Stimulated activated CD8-positive, alpha-beta memory T cell treated with anti-CD3 and anti-CD28 coated beads, Interleukin-7, amount 100 ng/mL, for 4 hours (primary cell): ENCODE data around the gene MDM2.
"Not testable (repeated sequence)": the region's sequence is repeated elsewhere in the genome, so short reads cannot be mapped to it uniquely, and the experiment has no call there.

ENCODE experiments used
- DNase-seq, 2 donors: peaks; one replicate each; pipeline ENCODE4 v3.0.0-alpha.2; 2020; ENCODE audit warnings: low read depth in 2 of 2

The MDM2 gene

DNA sequence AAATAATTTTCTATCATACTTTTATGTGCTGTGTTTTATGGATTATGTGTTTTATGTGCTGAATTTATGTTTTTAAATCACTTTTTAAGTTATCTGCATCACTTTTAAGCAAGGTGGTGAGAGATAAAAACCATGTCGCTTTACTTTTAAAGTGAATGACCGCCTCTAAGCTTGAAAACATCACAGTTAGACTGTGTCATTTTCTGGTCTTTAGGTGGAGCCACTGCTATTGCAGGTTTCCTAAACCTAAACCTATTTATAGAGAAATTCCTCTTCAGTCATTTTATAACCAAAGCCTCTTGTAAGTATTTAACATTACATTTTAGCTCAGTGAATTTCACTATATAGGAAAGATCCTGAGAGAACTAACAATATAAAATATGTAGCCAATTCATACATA is 21.0 kb upstream of the MDM2 start:
- DNase-seq = no peak

DNA sequence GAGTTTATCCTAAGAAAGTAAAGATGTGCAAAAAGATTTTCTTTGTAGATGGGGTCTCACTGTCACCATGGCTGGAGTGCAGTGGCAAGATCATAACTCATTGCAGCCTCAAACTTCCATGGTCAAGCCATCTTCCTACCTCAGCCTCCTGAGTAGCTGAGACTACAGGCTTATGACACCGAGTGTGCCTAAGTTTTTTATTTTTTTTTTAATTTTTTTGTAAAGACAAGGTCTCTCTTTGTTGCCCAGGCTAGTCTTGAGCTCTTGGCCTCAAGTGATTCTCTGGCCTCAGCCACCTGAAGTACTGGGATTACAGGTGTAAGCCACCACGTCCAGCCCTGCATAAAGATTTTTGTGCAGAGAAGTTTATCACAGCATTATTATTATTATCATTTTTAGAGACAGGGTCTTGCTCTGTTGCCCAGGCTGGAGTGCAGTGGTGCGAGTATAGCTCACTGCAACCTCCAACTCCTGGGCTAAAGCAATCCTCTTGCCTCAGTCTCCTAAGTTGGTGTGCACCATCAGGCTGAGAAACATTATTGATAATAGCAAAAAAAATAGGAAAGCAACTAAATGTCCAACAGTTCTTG is 19.3 kb upstream of the MDM2 start:
- no peak for DNase-seq

DNA sequence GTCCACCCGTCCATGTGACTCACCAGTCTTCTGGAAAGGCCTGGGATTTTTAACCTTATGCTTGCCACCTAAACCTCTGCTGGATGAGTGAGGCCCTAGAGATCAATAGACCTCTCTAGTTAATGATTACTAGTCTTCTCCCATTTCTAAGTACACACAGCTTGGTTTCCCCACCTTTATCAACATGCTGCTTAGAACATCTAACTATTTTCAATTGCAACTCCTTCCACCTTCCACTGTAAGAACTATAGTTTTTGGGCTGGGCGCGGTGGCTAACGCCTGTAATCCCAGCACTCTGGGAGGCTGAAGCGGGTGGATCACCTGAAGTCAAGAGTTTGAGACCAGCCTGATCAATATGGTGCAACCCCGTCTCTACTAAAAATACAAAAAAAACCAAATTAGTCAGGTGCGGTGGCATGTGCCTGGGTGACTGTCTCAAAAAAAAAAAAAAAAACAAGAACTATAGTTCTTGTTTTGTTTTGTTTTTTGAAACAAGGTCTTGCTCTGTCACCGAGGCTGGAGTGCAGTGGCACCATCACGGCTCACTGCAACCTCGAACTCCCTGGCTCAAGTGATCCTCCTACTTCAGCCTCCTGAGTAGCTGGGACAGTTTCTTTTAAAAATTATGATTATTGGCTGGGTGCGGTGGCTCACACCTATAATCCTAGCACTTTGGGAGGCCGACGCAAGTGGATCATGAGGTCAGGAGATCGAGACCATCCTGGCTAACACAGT is 18.7 kb upstream of the MDM2 start:
- DNase-seq = no peak

DNA sequence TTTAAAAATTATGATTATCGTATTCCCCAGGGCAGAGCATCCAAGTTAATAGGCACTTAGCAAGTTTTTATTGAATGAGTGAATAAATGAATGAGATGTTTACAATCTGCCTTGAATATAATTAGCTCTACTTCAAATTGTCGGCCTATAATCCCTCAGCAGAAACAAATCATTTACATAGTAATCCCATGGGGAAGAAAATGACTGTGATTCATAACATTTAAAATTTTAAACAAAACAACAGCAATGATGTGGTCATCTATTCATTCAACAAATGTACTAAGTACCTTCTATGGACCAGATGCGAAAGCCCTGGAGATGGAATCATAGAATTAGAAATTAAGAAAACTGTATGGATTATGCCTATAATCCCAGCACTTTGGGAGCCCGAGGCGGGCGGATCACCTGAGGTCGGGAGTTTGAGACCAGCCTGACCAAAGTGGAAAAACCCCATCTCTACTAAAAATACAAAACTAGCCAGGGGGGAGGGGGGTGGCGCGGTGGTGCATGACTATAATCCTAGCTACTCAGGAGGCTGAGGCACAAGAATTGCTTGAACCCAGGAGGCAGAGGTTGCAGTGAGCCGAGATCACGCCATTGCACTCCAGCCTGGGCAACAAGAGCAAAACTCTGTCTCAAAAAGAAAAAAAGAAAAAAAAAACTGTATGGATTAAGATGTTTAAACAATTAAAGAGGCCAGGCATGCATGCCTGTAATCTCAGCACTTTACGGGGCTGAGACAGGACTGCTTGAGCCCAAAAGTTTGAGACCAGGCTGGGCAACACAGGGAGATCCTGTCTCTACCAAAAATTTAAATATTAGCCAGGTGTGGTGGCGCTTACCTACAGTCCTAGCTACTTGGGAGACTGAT is 17.7 kb upstream of the MDM2 start:
- no peak for DNase-seq

DNA sequence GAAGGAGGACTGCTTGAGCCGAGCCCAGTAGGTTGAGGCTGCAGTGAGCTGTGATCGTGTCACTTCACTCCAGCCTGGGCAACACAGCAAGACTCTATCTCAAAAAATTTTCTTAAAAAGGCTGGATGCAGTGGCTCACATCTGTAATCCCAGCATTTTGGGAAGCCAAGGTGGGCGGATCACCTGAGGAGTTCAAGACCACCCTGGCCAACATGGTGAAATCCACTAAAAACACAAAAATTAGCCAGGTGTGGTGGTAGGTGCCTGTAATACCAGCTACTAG is 17.1 kb upstream of the MDM2 start:
- no peak for DNase-seq

DNA sequence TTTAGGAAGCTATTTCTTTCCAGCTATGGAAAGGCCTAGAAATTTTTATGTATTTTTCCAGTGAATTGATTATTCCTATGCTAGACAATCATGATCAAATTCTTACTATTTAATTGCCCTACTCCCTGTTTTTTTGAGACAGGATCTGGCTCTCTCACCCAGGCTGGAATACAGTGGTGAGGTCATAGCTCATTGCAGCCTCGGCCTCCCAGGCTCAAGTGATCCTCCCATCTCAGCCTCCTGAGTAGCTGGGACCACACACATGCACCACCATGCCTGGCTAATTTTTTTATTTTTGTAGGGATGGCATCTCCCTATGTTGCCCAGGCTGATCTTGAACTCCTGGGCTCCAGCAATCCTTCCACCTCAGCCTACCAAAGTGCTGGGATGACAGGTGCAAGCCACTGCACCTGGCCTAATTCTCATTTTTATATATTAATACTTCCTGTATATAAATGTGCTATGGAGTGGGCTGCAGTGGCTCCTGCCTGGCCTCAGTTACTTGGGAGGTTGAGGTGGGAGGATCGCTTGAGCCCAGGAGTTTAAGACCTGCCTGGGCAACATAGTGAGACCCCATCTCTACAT is 16.0 kb upstream of the MDM2 start:
- DNase-seq = no peak

DNA sequence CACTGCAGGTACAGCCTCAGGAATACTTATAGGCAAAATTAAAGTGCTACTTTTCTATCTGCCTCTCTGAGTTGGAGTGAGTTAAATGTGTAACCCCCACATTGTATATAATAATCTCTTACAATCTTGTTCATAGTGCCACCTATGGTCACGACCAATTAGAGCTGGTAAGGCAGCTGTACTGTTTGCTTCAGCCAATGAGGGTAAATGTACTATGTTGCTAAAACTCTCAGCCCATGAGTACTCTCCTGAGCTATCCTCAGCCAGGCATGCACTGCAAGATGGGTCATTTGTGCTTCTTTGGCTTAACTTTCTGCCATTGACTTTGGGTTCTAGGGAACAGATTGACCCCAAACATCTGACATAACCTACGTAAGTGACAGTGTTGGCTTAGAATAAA is 15.0 kb upstream of the MDM2 start:
- DNase-seq = no peak

DNA sequence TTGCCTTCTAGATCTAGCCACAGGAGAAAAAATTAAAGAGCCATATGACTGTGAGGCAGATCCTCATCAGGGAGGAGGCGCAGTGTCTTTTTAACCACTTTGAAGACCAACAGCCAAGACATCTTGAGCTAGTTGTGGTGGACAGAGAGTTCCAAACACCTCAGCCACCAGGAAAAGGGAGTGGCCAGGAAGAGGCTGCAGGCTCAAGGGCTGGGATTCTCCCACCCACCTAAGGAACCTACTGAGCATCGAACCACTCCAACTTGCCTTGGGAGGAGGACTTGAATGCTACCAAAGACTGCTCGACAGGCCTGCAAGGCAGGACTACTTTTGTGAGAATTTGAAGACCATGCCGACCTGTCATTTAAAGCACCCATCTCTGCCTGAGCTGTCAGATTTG is 14.5 kb upstream of the MDM2 start:
- no peak for DNase-seq

DNA sequence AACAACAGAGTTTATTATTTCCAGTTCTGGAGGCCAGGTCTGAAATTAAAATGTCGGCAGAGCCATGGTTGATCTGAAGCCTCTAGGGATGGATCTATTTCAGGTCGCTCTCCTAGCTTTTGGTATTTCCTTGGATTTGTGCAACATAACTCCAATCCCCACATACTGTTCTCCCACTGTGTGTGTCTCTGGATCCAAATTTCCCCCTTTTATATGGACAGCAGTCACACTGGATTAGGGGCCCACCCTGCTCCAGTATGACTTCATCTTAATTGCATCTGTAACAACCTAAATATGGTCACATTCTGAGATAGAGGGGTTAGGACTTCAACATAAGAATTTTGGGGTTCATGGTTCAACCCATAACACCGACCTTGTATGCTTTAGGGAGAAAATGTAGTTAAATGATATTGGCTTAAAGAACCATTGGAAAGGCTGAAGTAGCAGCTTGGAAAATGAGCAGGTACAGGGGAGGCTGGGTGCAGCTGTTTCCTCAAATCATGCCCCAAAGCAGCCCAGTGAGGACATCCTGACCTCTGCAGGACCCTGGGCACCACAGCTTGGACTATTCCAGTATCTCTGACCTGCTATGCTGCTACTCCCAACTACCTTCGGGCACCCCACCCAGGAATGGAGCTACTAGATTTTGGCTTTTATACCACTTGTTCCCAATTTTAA is 13.9 kb upstream of the MDM2 start:
- no peak for DNase-seq

DNA sequence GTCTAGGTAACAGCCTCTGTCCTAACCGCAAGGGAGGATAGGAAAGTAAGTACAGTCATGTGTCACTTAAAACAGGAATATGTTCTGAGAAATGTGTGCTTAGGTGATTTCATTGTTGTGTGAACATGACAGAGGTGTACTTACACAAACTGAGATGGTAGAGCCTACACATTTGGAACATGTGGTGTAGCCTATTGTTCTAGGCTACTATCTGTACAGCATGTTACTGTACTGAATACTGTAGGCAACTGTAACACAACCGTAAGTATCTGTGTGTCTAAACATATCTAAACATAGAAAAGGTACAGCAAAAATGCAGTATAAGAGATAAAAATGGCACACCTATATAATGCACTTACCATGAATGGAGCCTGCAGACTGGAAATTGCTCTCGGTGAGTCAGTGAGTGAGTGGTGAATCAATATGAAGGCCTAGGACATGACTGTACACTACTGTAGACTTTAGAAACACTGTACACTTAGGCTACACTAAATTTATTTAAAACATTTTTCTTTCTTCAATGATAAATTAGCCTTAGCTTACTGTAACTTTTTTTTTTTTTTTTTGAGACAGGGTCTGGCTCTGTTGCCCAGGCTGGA is 13.2 kb upstream of the MDM2 start:
- no peak for DNase-seq

DNA sequence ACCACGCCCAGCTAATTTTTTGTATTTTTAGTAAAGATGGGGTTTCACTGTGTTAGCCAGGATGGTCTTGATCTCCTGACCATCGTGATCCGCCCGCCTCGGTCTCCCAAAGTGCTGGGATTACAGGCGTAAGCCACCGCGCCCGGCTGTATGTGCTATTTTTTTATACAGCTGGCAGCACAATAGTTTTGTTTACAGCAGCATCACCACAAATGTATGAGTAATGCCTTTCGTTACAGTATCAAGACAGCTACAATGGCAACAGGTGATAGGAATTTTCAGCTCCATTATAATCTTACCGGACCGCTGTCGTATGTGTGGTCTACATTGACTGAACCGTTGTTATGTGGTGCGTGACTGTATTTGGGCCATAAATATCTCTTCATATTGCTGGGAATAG is 11.6 kb upstream of the MDM2 start:
- no peak for DNase-seq

DNA sequence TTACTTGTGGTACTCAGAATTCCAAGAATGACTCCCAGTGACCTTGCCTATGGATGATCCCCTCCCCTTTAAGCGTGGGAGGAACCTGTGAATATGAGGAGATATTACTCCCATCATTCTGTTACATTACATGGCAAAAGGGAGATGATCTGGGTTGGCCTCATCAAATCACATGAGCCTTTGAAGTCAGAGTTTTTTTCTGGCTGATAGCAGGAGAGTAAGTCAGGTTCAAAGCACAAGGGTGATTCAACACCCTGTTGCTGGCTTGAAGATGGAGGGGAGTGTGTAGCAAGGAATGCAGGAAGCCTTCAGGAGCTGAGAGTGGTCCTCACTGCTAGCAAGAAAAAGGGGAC is 9.1 kb upstream of the MDM2 start:
- DNase-seq = no peak

DNA sequence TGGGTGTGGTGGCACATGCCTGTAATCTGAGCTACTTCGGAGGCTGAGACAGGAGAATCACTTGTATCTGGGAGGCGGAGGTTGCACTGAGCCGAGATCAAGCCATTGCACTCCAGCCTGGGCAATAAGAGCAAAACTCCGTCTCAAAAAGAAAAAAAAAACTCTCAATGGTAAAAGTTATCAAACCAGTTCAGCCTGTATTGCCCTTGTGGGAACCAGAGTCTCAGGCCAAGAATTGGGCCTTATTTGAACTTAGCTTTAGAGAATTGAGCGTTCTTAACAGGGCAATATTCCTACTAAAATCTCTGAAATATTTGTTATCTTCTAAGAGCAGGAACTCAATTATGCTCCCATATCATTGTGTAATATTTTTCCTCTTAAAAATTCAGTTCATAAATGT is 7.7 kb upstream of the MDM2 start:
- DNase-seq = no peak

DNA sequence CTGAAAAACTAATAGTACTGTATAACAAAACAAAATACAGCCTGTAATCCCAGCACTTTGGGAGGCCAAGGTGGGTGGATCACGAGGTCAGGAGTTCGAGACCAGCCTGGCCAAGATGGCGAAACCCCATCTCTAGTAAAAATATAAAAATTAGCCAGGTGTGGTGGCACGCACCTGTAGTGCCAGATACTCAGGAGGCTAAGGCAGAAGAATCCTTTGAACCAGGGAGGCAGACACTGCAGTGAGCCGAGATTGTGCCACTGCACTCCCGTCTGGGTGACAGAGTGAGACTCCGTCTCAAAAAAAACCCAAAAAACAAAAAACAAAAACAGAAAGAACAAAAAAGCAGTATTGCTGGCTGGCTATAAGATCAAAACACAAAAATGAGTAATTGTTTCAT is 6.9 kb upstream of the MDM2 start:
- not testable (repeated sequence) for DNase-seq

DNA sequence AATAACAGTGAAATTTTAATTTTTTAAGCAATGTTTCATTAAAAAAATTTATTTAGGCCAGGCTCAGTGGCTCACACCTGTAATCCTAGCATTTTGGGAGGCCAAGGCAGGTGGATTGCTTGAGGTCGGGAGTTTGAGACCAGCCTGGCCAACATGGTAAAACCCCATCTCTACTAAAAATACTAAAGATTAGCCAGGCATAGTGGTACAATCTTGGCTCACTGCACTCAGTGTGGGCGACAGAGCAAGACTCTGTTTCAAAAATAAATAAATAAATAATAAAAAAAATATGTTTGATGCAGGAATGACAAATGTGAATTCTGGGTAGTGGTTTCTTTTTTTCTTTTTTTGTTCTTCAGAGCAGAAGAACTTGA is 5.6 kb upstream of the MDM2 start:
- DNase-seq = not testable (repeated sequence)

DNA sequence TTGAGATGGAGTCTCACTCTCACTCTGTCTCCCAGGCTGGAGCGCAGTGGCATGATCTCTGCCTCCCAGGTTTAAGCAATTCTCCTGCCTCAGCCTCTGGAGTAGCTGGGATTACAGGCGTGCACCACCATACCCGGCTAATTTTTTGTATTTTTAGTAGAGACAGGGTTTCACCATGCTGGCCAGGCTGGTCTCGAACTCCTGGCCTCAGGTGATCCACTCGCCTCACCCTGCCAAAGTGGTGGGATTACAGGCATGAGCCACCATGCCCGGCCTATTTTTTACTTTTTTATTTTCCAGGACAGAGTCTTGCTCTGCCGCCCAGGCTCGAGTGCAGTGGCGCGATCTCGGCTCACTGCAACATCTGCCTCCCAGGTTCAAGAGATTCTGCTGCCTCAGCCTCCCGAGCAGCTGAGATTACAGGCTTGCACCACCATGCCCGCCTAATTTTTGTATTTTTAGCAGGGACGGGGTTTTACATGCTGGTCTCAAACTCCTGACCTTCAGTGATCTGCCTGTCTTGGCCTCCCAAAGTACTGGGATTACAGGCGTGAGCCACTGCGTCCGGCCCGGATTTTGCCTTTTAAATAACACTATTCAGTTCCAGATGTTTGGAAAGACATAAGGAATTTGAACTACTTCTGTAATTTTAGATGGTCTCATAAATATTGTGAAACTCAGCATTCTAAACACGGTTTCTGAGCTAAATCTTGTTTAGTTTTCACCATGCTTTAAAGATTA is 4.9 kb upstream of the MDM2 start:
- not testable (repeated sequence) for DNase-seq

DNA sequence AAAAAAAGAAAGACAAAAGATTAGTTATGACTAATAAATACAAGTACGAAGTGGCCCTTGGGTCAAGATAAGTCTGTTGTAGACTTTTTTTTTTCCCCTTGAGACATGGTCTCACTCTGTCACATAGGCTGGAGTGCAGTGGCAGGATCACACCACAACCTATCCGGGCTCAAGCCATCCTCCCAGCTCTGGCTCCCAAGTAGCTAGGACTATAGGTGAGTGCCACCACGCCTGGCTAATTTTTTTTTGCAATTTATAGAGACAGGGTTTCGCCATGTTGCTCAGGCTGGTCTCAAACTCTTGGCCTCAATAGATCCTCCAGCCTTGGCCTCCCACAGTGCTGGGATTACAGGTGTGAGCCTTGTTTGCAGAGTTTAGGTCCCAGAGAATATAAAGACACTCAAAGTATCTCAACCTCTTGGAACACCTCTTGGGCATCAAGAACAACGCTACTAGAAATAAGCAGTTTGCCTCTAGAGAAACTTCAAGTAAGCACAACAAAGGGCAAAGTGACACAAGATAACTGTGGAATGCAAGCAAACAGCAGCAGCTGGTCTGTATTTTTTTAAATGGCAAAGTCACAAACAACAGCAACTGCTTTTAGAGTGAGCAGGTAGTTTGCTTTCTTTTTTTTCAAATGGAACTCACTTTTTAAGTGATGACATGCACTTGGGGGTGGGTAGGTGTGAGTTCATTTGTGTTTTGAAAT is 3.9 kb upstream of the MDM2 start:
- no peak for DNase-seq

DNA sequence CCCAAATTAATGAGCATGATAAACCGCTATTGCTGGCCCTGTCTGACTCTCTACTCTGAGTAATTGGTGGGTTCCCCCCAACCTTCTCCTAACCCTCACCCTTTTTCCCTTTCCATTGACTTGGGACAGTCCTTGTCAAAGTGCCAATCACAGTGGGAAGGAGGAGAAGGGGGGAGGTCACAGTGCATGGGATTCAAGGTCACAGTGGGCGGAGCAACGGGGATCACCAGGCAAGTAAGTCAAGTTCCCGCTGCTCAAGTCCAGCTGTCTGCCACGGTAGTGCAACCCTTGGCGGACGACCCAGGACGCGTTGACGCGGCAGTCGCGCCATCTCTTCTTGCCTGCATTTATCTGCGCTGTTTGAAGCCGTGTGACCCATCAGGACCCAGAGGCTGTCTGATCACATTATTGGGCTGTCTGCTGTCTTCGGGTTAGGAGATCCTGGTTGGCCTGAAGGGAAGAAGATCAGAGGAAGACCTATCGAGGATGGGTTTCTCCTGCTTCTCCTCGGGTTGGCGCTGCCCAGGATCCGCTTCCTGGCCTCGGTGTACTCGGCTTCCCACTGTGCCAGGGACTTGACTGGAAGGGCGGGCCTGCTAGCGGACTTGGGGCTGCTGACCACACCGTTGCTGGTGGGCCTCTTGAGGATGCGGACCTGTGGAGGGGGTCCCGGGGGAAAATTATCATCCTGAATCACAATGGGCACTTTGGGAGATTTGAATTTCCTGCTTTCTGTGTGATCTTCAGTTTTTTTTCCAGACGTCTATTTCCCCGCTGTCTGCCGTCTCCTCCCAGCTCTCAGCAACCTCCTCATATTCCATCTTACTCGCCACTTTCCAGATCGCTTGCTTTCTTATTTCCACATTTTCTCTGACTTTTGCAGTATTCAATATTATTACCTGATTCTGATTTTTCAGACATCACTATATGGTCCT is 3.1 kb upstream of the MDM2 start:
- DNase-seq = no peak

DNA sequence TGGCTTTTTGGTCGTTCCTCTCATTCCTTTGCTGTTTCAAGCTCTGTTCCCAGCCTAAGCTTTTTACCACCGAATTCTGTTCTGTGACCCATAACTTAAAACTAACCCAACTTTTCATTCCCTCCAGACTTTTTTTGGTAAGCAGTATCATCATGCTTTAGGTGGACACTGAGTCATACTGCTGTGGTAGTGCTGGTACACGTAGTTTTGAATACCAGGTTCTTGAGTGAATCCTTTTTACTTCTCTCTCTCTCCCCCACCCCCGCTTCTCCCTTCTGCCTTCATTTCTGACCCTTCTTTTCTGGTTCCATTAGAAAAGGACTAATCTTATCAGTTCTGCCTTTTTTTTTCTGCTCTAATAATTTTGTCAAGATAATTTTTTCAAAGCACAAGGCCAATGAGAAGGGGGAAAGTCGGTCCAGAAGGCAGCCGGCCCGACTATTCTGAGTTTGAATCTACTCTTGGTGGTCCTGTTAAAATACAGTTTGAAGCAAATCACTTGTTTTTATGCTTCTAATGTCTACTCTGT is 2.3 kb upstream of the MDM2 start:
- no peak for DNase-seq
